Measurements from ENCODE around the gene SCN5A. TPM values are rescaled to one million over a fixed set of nuclear protein-coding genes. Genes with fewer than 3 reads are reported as not detected.
A peak's percentile ranks its signal among the peaks of the same experiment; 100 is the strongest.

The SCN5A gene
- total and polyA plus RNA-seq, 10 donors = 0.02 to 1.2 (median 0.17) TPM; not detected in 3

- 74 to 91% (median 86%) methylated on average over 6 of the region's 6 CpGs for WGBS, 5 donors
- intact Hi-C loops (cut with DNase I; ENCODE audit: low total_unique reads) = no loop called here
- H3K27me3 ChIP-seq (replicated peaks in 1 of 7) = no peaks in the 10 kb centered on the region
- H3K36me3 ChIP-seq = no peaks in the 10 kb centered on the region
- no peak overlapping the region for H3K27ac ChIP-seq
- H3K4me1 ChIP-seq = no peaks in the 10 kb centered on the region
- TF ChIP-seq POLR2AphosphoS5 (IDR thresholded peaks at IDR 0.05) (no peak), POLR2A (IDR thresholded peaks at IDR 0.05) (no peak), CTCF (IDR thresholded peaks at IDR 0.05 in 8 of 11, conservative IDR thresholded peaks at IDR 0.05 in 3 of 11) (no peak)
- DNase-seq = peak; percentile 42
- no peaks in the 10 kb centered on the region for H3K9me3 ChIP-seq
- no peak overlapping the region for H3K4me3 ChIP-seq
Observed at GRCh38 chr3:38610436-38610835, 39.1 kb downstream of the SCN5A start.

- no peak overlapping the region for H3K27ac ChIP-seq
- DNase-seq = peak; percentile 58
- TF ChIP-seq POLR2AphosphoS5 (IDR thresholded peaks at IDR 0.05) (no peak), POLR2A (IDR thresholded peaks at IDR 0.05) (no peak), CTCF (IDR thresholded peaks at IDR 0.05 in 8 of 11, conservative IDR thresholded peaks at IDR 0.05 in 3 of 11) (no peak)
- H3K4me1 ChIP-seq = no peaks in the 10 kb centered on the region
- no peaks in the 10 kb centered on the region for H3K27me3 ChIP-seq (replicated peaks in 1 of 7)
- 85 to 93% (median 91%) methylated on average over 15 to 21 of the region's 21 CpGs for WGBS, 5 donors
- no peaks in the 10 kb centered on the region for H3K9me3 ChIP-seq
- peaks cover 0 to 1% (median 0%) of the 10 kb centered on the region in 6 donors for H3K36me3 ChIP-seq
- no peak overlapping the region for H3K4me3 ChIP-seq
- intact Hi-C loops (cut with DNase I; ENCODE audit: low total_unique reads) = no loop called here
Observed at GRCh38 chr3:38609386-38610111, 39.9 kb downstream of the SCN5A start.

GRCh38 chr3:38608961-38609360 is 40.5 kb downstream of the SCN5A start:
- Histone ChIP-seq H3K4me1 (no peaks in the 10 kb centered on the region), H3K4me3 (no peak overlapping the region), H3K9me3 (no peaks in the 10 kb centered on the region), H3K36me3 (peaks cover 0 to 7% (median 0%) of the 10 kb centered on the region in 6 donors), H3K27me3 (replicated peaks in 1 of 7) (no peaks in the 10 kb centered on the region), H3K27ac (no peak overlapping the region)
- intact Hi-C loops (cut with DNase I; ENCODE audit: low total_unique reads) = no loop called here
- TF ChIP-seq CTCF (IDR thresholded peaks at IDR 0.05 in 8 of 11, conservative IDR thresholded peaks at IDR 0.05 in 3 of 11) (no peak), POLR2AphosphoS5 (IDR thresholded peaks at IDR 0.05) (no peak)
- peak; percentile 28 for DNase-seq
- 85 to 95% (median 93%) methylated on average over 3 to 5 of the region's 5 CpGs for WGBS, 5 donors

GRCh38 chr3:38608086-38608775 is 41.3 kb downstream of the SCN5A start:
- Histone ChIP-seq H3K27ac (no peak overlapping the region), H3K9me3 (no peaks in the 10 kb centered on the region), H3K36me3 (peaks cover 0 to 14% (median 0%) of the 10 kb centered on the region in 6 donors), H3K4me1 (no peaks in the 10 kb centered on the region), H3K27me3 (replicated peaks in 1 of 7) (no peaks in the 10 kb centered on the region), H3K4me3 (no peak overlapping the region)
- no peak for TF ChIP-seq POLR2A (IDR thresholded peaks at IDR 0.05)
- no peak for TF ChIP-seq POLR2AphosphoS5 (IDR thresholded peaks at IDR 0.05)
- no peak for TF ChIP-seq CTCF (IDR thresholded peaks at IDR 0.05 in 8 of 11, conservative IDR thresholded peaks at IDR 0.05 in 3 of 11)
- DNase-seq = peak; percentile 59
- intact Hi-C loops (cut with DNase I; ENCODE audit: low total_unique reads) = no loop called here
- WGBS, 5 donors = 68 to 84% (median 73%) methylated on average over 10 to 13 of the region's 13 CpGs
